ENCODE measurements around the gene GOSR1.
"Not testable (repeated sequence)": the region's sequence is repeated elsewhere in the genome, so short reads cannot be mapped to it uniquely, and the experiment has no call there.

Gene GOSR1

DNA sequence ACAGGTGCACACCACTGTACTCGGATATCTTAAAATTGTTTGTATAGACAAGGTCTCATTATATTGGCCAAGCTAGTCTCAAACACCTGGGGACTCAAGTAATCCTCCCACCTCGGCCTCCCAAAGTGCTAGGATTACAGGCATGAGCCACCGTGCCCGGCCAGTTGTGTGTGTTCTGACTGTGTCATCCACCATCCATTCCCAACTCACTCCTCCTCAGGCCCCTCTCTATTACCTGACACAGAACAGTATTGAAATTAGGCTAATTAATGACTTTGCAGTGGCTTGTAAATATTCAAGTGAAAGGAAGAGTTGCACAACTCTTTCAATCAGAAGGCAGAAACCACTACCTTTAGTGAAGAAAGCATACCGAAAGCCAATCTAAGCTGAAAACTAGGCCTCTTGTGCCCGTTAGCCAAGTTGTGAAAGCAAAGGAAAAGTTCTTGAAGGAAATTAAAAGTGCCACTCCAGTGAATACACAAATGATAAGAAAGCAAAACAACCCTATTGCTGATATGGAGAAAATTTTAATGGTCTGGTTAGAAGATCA is 28.7 kb downstream of the GOSR1 start:
- DNase-seq (ENCODE audit: low read depth in 2 of 3, low spot score in 2 of 3): no peak

DNA sequence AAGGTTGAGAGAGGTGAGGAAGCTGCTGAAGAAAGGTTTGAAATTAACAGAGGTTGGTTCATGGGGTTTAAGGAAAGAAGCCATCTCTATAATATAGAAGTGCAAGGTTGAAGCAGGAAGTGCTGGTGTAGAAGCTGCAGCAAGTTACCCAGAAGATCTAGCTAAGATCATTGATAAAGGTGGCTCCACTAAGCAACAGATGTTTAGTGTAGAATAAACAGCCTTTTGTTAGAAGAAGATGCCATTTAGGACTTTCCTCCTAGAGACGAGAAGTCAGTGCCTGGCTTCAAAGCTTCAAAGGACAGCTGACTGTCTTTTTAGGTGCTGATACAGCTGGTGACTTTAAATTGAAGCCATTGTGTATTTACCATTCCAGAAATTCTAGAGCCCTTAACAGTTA is 29.3 kb downstream of the GOSR1 start:
- DNase-seq (ENCODE audit: low read depth in 2 of 3, low spot score in 2 of 3): no peak

DNA sequence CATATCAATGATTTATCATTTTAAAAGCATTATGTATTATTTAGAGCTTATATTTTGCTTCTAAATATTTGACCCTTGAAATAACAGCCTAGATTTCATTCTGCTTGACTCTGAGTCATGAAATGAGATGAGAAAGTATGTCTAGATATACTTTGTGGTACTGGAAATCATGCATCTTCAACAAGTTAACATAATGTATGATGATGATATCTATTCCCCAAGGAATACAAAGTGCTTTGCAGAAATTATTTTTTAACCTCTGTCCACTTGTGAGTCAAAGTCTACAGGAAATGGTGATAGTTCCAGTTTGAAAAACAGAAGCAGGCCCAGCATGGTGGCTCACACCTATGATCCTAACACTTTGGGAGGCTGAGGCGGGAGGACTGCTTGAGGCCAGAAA is 36.1 kb downstream of the GOSR1 start:
- no peak for DNase-seq (ENCODE audit: low read depth in 2 of 3, low spot score in 2 of 3)

DNA sequence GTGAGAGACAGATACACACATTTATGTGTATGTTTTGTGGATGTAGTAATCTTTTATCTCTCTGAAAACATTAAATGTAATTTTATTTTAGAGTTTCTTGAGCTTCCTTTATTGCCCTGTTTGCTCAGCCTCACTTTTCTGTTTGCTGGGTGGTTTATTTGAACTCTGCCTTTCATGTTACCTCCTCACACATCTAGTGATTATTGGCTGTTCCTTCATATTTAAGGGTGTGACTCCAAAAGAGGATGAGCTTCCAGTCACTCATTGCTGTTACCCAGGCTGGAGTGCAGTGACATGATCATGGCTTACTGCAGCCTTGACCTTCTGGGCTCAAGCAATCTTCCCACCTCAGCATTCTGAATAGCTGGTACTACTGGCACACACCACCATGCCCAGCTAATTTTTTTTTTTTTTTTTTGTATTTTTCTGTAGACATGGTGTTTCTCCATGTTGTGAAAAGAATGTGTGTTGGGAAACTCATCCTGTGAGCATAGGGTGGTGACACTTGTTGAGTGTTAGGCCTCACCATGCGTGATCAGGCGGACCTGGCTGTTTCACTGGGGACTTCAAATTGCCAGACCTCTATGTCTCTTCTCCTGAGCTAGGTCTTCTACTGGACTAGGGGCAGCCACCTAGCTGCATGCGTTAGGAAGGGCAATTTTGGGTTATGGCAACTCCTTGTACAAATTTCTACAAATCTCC is 37.8 kb downstream of the GOSR1 start:
- no peak for DNase-seq (ENCODE audit: low read depth in 2 of 3, low spot score in 2 of 3)

DNA sequence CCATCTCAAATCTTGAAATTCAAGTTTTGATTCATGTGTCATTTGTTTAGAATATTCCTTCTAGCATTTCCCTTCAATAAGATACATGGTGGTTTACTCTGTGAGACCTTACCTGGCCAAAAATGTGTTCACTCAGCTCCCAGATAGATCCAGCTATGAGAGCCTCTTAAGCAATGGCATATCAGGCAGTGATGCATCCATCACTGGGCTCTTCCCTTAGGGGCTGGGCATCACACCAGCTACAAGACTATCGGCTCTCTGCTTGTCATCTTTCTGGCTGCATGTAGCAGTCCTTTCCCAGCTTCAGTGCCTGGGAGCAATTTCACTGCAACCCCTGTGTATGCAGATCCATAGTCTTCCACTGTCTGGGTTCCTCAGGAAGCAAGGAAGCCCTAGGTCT is 40.6 kb downstream of the GOSR1 start:
- DNase-seq (ENCODE audit: low read depth in 2 of 3, low spot score in 2 of 3): no peak

DNA sequence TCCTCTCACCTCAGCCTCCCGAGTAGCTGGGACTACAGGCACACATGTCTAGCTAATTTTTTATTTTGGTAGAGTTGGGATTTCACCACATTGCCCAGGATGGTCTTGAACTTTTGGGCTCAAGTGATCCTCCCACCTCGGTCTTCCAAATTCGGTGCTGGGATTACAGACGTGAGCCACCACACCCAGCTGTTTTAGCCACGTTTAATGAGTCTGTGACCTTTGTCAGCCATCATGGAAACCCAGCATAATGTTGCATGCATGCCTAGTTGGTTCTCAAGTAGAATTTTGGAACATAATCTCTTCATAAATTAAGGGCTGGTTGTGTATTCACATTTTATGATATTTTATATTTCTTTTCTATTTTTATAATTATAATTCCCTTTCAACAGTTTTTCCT is 42.0 kb downstream of the GOSR1 start:
- DNase-seq (ENCODE audit: low read depth in 2 of 3, low spot score in 2 of 3): no peak

DNA sequence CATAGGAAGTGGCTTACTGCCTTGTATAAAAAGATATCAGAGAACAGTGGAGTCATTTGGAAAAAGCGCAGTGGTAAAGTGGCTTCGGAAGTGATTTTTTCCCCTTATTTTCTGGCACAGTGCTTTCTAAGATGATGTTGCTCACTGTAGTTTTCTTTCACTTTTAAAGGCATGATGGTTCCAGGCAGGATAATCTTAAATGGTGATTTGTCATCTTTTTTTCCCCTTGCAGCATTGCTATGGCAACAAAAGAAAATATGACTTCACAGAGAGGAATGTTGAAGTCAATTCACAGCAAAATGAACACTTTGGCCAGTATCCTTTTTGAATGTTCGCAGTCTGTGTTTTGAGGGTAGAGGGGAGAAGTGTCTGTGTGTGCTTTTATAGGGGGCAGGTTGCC is 42.5 kb downstream of the GOSR1 start:
- no peak for DNase-seq (ENCODE audit: low read depth in 2 of 3, low spot score in 2 of 3)

DNA sequence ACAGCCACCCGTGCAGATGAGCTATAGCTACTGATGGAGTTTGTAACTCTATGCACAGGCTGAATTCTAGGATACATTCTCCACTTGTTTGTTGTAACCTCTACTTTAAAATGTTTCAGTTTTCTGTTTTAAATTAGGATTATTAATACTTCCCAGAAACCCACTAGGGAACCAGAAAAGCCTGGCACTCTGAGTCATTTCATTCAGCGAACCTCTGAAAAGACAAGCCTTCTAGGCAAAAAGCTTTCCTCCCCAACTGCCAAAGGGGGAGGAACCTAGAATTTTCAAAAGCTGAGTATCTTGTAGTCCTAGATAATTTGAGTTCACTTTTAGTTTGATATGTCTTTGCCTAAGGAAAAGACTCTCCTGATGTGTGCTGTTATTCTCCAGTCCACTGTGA is 43.2 kb downstream of the GOSR1 start:
- DNase-seq (ENCODE audit: low read depth in 2 of 3, low spot score in 2 of 3): no peak

DNA sequence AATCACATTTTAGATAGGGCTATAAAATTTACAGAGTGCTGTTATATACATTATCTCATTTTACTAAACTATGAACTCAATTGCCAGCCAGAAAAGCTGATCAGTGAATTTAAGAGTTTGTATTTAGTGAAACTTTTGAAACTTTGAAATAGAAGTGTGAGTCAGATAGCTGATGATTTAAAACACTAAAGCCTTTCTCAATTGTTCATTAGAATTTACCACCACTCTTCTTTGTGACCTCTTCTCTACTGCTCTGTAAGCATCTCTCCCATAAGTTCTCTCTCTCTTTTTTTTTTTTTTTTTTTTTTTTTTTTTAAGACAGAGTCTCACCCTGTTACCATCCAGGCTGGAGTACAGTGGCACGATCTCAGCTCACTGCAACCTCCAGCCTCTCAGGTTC is 43.7 kb downstream of the GOSR1 start:
- DNase-seq (ENCODE audit: low read depth in 2 of 3, low spot score in 2 of 3): no peak

DNA sequence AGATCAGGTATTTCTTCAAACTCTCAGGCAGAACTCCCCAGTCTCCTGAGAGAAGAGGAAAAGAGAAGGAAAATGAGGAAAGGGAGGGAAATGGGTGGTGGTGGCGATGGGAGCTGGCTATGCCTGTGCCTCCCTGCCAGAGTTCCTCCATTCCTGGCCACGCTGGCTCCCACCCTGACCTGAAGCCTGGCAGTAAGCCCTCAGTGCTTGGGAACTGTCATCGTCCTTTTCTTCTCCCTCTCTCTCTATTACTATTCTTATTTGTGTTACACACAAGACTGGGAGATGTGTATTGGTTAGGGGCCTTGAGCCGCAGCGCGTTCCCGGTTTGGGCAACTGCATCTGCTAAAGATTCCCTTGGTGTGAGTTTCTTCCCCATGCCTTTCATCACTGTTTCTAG is 44.6 kb downstream of the GOSR1 start:
- no peak for DNase-seq (ENCODE audit: low read depth in 2 of 3, low spot score in 2 of 3)

DNA sequence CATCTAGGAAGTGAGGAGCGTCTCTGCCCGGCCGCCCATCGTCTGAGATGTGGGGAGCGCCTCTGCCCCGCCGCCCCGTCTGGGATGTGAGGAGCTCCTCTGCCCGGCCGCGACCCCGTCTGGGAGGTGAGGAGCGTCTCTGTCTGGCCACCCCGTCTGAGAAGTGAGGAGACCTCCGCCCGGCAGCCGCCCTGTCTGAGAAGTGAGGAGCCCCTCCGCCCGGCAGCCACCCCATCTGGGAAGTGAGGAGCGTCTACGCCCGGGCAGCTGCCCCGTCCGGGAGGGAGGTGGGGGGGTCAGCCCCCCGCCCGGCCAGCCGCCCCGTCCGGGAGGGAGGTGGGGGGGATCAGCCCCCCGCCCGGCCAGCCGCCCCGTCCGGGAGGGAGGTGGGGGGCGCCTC is 46.0 kb downstream of the GOSR1 start:
- not testable (repeated sequence) for DNase-seq (ENCODE audit: low read depth in 2 of 3, low spot score in 2 of 3)

DNA sequence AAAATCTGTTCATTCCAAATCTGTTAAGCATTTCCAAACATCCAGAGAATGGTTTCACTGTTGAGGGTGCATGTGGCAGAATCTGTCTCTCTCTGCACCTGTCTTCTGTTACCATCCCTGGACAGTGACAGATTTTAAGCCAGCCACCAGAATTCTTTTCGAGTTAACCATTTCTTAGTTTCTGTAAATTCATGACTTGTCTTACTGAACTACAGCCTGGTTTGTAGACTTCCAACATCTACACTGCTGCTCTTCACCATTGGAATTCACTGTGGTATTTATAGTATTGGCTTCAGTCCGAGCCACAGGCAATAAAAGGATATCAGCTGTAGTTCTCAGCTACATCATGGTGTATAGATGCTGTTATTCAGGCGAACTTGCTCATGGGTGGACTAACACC is 47.6 kb downstream of the GOSR1 start:
- no peak for DNase-seq (ENCODE audit: low read depth in 2 of 3, low spot score in 2 of 3)

DNA sequence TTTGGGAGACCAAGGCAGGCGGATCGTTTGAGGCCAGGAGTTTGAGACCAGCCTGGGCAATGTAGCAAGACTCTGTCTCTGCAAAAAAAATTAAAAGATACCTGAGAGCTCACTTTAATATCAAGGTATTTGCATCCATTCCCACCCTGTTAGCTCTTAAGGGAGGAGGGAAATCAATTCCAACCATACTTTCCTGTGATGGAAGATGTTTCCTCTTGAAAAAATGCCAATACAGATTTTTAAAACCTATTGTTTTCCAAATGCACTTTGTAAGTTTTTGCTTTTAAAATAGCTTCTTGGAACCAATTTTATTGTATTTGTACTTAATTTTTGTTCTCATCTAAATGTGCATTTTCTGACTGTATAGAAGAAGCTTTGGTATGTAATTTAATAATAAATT is 49.2 kb downstream of the GOSR1 start:
- no peak for DNase-seq (ENCODE audit: low read depth in 2 of 3, low spot score in 2 of 3)

DNA sequence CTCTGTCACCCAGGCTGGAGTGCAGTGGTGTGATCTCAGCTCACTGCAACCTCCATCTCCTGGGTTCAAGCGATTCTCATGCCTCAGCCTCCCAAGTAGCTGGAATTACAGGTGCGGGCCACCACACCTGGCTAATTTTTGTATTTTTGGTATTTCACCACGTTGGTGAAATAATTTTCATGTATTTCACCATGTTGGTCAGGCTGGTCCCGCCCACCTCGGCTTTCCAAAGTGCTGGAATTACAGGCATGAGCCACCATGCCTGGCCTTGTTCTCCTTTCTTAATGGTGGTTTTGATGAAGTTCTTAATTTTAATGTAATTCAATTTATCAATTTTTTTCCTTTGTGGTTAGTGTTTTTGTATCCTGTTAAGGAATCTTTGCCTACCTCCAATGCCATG is 51.5 kb downstream of the GOSR1 start:
- DNase-seq (ENCODE audit: low read depth in 2 of 3, low spot score in 2 of 3): not testable (repeated sequence)

DNA sequence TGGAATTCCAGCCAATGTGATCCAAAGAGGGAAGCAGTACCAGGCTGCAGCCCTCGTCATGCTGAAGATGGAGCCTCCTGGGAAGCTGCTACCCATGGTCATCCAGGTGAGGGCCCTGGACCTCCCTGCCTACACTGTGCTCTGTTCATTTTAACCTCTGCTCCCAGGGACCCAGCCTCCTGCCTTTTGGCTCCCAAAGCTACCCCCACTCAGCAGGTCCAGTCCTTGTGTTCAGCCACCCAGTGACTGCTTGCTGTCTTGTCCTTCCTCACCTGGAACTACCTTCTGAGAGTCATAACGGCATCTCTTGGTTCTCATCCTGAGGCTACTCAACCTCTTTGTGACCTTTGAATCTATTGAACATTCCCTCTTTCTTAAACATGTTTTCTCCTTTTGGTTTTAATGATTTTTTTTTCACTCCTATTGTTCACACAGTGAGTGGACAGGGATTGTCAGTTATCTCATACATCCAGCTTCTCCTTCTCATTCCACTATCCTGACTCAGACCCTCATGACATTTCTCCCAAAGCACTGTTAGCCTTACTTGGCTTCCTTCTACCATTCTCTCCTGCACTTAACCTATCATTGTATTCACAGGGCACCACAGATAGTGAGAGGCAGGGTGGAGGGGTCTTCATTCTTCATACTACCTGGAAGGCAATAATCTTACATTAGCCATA is 53.3 kb downstream of the GOSR1 start:
- DNase-seq (ENCODE audit: low read depth in 2 of 3, low spot score in 2 of 3): no peak

DNA sequence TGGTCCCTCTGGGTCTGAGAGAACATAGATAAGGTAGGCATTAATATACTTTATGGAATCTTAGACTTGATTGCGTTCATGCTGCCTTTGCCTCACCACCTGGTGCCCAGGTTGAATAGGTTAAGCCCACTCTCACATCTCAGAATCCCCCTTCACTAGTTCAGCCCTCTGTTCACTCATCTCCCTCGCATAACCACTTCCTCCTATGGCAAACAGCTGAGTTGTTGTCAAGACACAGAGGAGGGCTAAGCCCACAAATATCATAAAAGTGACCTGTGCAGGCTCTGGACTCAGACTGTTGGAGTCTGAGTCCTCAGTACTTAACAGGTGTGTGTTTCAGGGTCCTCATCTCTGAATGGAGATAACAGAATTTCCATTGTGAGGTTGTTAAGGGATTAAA is 55.7 kb downstream of the GOSR1 start:
- DNase-seq (ENCODE audit: low read depth in 2 of 3, low spot score in 2 of 3): no peak

DNA sequence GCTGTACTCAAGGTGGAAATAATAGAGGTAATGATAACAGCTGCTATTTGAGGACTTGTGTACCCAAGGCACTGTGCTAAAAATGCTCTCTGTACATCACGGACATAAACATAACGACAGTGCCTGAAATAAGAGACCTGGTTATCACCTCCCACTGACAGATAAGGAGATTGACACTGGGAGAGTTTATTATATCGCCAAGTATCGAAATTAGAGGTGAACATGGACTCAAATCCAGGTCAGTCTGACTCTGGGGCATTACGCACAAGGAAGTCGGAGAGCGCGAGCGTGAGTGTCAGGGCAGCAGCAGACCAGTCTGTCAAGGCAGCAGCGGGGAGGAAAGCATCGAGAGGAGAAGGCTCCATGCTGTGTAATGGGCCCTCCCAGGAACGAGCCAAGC is 57.1 kb downstream of the GOSR1 start:
- DNase-seq (ENCODE audit: low read depth in 2 of 3, low spot score in 2 of 3): no peak

DNA sequence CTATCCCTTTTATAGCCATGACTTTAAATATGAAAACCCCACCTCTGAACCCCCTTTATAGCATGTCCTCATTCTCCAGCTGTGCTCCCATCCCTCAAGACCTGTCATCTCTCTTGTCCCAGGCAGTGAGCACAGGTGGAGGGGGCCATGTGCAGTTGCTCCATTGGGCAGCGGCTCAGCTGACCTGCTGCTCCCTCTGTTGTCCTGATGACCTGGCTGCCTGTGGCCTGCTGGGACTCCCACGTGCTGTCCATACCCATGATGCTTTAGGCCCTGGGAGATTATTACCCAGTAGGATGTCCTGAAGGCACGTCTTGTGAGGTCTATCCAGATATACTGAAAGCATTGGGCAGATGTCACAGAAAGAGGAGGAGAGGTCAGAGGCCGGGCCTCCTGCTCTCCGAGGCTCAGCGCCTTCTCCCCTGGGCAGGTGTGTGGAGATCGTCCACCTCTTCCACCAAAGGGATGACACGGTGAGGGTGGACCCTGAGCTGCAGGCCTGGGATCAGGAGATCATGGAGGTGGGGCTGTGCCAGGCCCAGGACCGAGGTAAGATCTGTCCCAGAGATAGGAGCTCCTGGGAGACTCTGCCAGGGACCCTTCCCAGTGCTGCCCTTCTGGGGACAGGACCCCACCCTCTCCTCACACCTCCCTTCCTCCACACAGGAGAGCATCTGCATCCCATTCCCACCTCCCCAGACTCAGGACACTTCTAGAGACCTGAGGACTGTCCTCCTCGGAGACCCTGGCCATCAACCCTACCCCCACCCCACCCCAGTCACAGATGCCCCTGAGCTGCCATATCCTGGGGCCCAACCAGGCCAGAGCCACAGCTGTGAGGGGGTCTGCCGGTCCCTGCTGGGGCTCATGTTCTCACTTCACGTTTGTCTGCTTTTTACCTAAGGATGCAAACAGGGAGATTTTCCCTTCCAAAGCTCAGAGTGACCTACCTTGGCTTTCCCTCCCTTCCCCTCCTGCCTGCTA is 58.0 kb downstream of the GOSR1 start:
- DNase-seq (ENCODE audit: low read depth in 2 of 3, low spot score in 2 of 3): no peak

DNA sequence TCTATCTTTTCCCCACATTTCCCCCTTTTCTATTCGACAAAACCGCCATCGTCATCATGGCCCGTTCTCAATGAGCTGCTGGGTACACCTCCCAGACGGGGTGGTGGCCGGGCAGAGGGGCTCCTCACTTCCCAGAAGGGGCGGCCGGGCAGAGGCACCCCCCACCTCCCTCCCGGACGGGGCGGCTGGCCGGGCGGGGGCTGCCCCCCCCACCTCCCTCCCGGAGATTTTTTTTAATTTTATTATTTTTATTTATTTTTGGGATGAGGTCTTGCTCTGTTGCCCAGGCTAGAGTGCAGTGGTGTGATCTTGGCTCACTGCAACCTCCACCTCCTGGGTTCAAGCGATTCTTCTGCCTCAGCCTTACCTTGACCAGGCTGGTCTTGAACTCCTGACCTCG is 59.6 kb downstream of the GOSR1 start:
- not testable (repeated sequence) for DNase-seq (ENCODE audit: low read depth in 2 of 3, low spot score in 2 of 3)

DNA sequence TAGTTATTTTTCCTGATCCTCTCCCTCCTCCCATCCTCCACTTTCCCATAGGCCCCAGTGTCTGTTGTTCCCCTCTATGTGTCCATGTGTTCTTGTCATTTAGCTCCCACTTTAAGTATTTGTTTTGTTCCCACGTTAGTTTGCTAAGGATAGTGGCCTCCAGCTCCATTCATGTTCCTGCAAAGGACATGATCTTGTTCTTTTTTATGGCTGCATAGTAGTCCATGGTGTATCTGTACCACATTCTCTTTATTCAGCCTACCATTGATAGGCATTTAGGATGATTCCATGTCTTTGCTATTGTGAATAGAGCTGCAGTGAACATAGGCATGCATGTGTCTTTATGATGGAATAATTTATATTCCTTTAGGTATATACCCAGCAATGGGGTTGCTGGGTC is 60.5 kb downstream of the GOSR1 start:
- DNase-seq (ENCODE audit: low read depth in 2 of 3, low spot score in 2 of 3): not testable (repeated sequence)

DNA sequence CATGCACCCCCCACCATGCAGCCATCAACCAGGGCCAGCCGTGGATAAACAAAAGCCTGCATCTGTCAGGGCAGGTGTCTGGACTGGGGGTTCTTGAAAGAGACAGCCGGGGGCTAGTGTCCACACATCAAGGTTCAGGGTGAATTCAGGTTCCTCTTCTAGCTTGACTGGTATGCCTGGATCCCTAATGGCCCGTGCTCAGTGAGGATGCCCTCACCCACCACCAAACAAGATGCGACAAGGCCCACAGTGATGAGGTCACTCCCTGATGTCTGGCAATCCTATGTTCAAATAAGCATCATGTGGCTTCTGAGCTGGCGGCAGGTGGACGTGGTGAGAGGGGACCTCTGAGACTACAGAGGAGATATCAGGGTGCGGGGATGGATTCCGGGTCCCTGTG is 64.6 kb downstream of the GOSR1 start:
- DNase-seq (ENCODE audit: low read depth in 2 of 3, low spot score in 2 of 3): no peak

DNA sequence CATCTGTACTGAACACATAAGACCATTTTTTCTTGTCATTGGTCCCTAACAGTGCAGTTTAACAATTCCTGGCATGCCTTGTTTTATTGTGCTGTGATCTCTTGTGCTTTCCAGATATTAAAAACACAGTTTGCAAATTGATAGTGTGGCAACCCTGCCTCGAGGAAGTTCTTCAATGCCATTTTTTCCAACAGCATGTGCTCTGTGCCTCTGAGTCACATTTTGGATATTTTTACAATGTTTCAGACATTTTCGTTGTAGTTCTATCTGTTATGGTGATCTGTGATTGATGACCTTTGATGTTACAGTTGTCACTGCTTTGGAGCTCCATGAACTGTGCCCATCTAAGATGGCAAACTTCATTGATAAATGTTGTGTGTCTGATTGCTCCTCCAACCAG is 66.2 kb downstream of the GOSR1 start:
- DNase-seq (ENCODE audit: low read depth in 2 of 3, low spot score in 2 of 3): no peak

Measured in activated CD8-positive, alpha-beta memory T cell treated with anti-CD3 and anti-CD28 coated beads for 48 hours (primary cell).